DMS153 (cell line): ENCODE data around the gene EFTUD2.

Experiments used
- DNase-seq: peaks from one replicate; lab custom pipeline; 2025; lab: John Stamatoyannopoulos, UW

Gene EFTUD2

GRCh38 chr17:44910231-44911106 lies 11.2 kb upstream of the EFTUD2 start:
- no peak for DNase-seq

GRCh38 chr17:44909681-44910144 lies 10.5 kb upstream of the EFTUD2 start:
- DNase-seq: no peak

- no peak for DNase-seq
These were observed 9.6 kb upstream of the EFTUD2 start for GRCh38 chr17:44908761-44909326.

- DNase-seq: no peak
These were observed 8.7 kb upstream of the EFTUD2 start for GRCh38 chr17:44907729-44908470.

- DNase-seq: no peak
These were observed 7.8 kb upstream of the EFTUD2 start for GRCh38 chr17:44906763-44907728.

- no peak for DNase-seq
These were observed 6.9 kb upstream of the EFTUD2 start for GRCh38 chr17:44906010-44906646.

GRCh38 chr17:44905006-44906000 lies 6.1 kb upstream of the EFTUD2 start:
- DNase-seq: no peak

GRCh38 chr17:44904001-44904984 lies 5.0 kb upstream of the EFTUD2 start:
- DNase-seq: no peak

GRCh38 chr17:44903012-44903685 lies 3.9 kb upstream of the EFTUD2 start:
- no peak for DNase-seq

- DNase-seq: no peak
These were observed 3.0 kb upstream of the EFTUD2 start for GRCh38 chr17:44902135-44902760.

- no peak for DNase-seq
These were observed 2.2 kb upstream of the EFTUD2 start for GRCh38 chr17:44901411-44901921.

GRCh38 chr17:44900894-44901293 lies 1.6 kb upstream of the EFTUD2 start:
- no peak for DNase-seq

GRCh38 chr17:44898768-44899073 lies 524 bp downstream of the EFTUD2 start:
- no peak for DNase-seq

GRCh38 chr17:44894642-44895041 lies 4.6 kb downstream of the EFTUD2 start:
- no peak for DNase-seq

- DNase-seq: no peak
These were observed 7.0 kb downstream of the EFTUD2 start for GRCh38 chr17:44892250-44892649.

GRCh38 chr17:44889003-44889402 lies 10.2 kb downstream of the EFTUD2 start:
- DNase-seq: no peak
